K562 (cell line): ENCODE measurements around the gene DDR1. TPM values are rescaled to one million over a fixed set of nuclear protein-coding genes. Genes with fewer than 3 reads are reported as not detected.

Source experiments
- BRD9 ChIP-seq: fragments of 450-650 bp; IDR thresholded peaks from 2 replicates; pipeline ENCODE4 v1.6.1; 2018; ENCODE audit warnings: low read depth; ENCODE audit not compliant: partially characterized antibody
- EZH2 ChIP-seq: IDR thresholded peaks from 2 replicates; pipeline ENCODE4 v1.6.1; 2012; ENCODE audit warnings: low read depth, mild to moderate bottlenecking, inconsistent platforms, low read length, borderline replicate concordance
- FOXA1 ChIP-seq: fragments of 450-650 bp; IDR thresholded peaks from 2 replicates; pipeline ENCODE4 v1.6.1; 2016; ENCODE audit warnings: mild to moderate bottlenecking, borderline replicate concordance
- TCF3 ChIP-seq: sonication (generic); formaldehyde crosslinking; IDR thresholded peaks from 2 replicates; pipeline ENCODE4 v1.4.0; 2020; ENCODE audit warnings: mild to moderate bottlenecking, missing genetic modification reagents
- ZC3H4 ChIP-seq: sonication (generic); formaldehyde crosslinking; IDR thresholded peaks from 2 replicates; pipeline ENCODE4 v1.9.0; 2021; ENCODE audit warnings: missing genetic modification reagents, borderline replicate concordance
- polyA plus RNA-seq, 8 experiments: library from polyadenylated mRNA; depleted of rRNA in 4 of 8; stranded (reverse) in 5 of 8; unstranded in 3 of 8; fragments of >200 nt; fragmentation: Nextera tagmentation in 2 of 8; fragmentation: Illumina TruSeq in 1 of 8; extraction: Ambion mirVana in 2 of 8; extraction: Trizol in 1 of 8; gene quantifications; 2 replicates each; pipeline versions ENCODE4 v1.2.1 to v1.2.3, GENCODE V29; 2011 to 2014; ENCODE audit warnings: inconsistent platforms in 1 of 8, missing spikeins in 1 of 8
- total RNA-seq, 7 experiments: library from RNA; depleted of rRNA in 6 of 7; stranded (reverse); fragments of >200 nt in 6 of 7; fragmentation: Illumina TruSeq in 2 of 7; extraction: Trizol in 2 of 7; gene quantifications; 2 replicates each; pipeline versions ENCODE4 v1.2.1 to v1.2.3, GENCODE V29; 2011 to 2021; ENCODE audit warnings: low replicate concordance in 1 of 7
- TF ChIP-seq, protein P1 (sequence below): sonication (generic); formaldehyde crosslinking; IDR thresholded peaks from 2 replicates; pipeline ENCODE4 v1.8.1; 2023; ENCODE audit warnings: mild to moderate bottlenecking, missing genetic modification reagents
- TF ChIP-seq, protein P2 (sequence below): fragments of 250-450 bp; sonication (Bioruptor Pico); IDR thresholded peaks from 2 replicates; pipeline ENCODE4 v1.4.0; 2020; ENCODE audit warnings: mild to moderate bottlenecking
- TF ChIP-seq, protein P3 (sequence below): fragments of 250-450 bp; sonication (Bioruptor Pico); IDR thresholded peaks from 2 replicates; pipeline ENCODE4 v1.5.0; 2021

The DDR1 gene
- total and polyA plus RNA-seq, 9 of the 15 experiments (the other 6 are each of a cell fraction or from before 2014, with no cell fraction given) = 1.4 to 44.6 (median 12.2) TPM

DNA sequence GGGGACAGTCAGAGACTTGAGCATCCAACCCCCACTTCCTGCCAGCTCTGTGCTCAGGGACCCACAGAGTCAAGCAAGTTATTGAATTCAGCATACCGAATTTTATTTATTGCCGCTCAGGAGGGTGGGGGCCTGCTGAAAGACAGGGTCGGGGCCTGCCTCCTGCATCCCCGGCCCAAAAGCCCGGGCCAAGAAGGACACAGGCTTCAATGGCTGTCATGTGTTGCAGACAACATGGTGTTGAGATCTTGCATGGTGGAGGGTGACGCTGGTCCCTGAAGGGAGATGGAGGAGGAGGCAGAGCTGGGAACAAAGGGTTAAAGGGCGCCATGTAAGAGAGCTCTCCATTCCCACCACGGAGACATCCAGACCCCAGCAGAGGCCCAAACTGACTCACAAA is 47.0 kb downstream of the DDR1 start (continued):
- TF ChIP-seq, protein P1, sequence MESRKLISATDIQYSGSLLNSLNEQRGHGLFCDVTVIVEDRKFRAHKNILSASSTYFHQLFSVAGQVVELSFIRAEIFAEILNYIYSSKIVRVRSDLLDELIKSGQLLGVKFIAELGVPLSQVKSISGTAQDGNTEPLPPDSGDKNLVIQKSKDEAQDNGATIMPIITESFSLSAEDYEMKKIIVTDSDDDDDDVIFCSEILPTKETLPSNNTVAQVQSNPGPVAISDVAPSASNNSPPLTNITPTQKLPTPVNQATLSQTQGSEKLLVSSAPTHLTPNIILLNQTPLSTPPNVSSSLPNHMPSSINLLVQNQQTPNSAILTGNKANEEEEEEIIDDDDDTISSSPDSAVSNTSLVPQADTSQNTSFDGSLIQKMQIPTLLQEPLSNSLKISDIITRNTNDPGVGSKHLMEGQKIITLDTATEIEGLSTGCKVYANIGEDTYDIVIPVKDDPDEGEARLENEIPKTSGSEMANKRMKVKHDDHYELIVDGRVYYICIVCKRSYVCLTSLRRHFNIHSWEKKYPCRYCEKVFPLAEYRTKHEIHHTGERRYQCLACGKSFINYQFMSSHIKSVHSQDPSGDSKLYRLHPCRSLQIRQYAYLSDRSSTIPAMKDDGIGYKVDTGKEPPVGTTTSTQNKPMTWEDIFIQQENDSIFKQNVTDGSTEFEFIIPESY (CRISPR knock-in tag) = no peak
- TF ChIP-seq EZH2 (no peak), ZC3H4 (CRISPR knock-in tag) (no peak), TCF3 (no peak), FOXA1 (no peak), BRD9 (no peak)
- TF ChIP-seq, protein P2, sequence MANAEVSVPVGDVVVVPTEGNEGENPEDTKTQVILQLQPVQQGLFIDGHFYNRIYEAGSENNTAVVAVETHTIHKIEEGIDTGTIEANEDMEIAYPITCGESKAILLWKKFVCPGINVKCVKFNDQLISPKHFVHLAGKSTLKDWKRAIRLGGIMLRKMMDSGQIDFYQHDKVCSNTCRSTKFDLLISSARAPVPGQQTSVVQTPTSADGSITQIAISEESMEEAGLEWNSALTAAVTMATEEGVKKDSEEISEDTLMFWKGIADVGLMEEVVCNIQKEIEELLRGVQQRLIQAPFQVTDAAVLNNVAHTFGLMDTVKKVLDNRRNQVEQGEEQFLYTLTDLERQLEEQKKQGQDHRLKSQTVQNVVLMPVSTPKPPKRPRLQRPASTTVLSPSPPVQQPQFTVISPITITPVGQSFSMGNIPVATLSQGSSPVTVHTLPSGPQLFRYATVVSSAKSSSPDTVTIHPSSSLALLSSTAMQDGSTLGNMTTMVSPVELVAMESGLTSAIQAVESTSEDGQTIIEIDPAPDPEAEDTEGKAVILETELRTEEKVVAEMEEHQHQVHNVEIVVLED (CRISPR knock-in tag) = no peak
- TF ChIP-seq, protein P3, sequence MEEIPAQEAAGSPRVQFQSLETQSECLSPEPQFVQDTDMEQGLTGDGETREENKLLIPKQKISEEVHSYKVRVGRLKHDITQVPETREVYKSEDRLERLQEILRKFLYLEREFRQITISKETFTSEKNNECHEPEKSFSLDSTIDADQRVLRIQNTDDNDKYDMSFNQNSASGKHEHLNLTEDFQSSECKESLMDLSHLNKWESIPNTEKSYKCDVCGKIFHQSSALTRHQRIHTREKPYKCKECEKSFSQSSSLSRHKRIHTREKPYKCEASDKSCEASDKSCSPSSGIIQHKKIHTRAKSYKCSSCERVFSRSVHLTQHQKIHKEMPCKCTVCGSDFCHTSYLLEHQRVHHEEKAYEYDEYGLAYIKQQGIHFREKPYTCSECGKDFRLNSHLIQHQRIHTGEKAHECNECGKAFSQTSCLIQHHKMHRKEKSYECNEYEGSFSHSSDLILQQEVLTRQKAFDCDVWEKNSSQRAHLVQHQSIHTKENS = no peak
